HG03280 (cell line): Measurements from ENCODE around the gene SPRR2E.
"Not testable (repeated sequence)": the region's sequence is repeated elsewhere in the genome, so short reads cannot be mapped to it uniquely, and the experiment has no call there.

Source experiments
- ATAC-seq: cut with Tn5 transposase; IDR thresholded peaks from one replicate; pipeline ENCODE4 v1.9.1; 2021; ENCODE audit warnings: mild to moderate bottlenecking, moderate library complexity; ENCODE audit not compliant: unreplicated experiment

SPRR2E gene

GRCh38 chr1:153070243-153070642 is 24.1 kb downstream of the SPRR2E start:
- no peak for ATAC-seq

- ATAC-seq: no peak
These were observed 35.2 kb downstream of the SPRR2E start for GRCh38 chr1:153058826-153059784.

GRCh38 chr1:153058154-153058553 is 36.2 kb downstream of the SPRR2E start:
- no peak for ATAC-seq

GRCh38 chr1:153057375-153057774 is 37.0 kb downstream of the SPRR2E start, which contains the start of gene SPRR2A:
Gene SPRR2A, minus strand, starts transcription at chr1:153057512. Its CDS starts 777 bp downstream, at chr1:153056735.
- ATAC-seq: no peak

GRCh38 chr1:153056111-153056510 is 38.2 kb downstream of the SPRR2E start:
- not testable (repeated sequence) for ATAC-seq

- ATAC-seq: no peak
These were observed 45.1 kb downstream of the SPRR2E start for GRCh38 chr1:153049211-153049610.
